ENCODE data around the gene KLRB1.

GRCh38 chr12:9590441-9590840 is 17.3 kb downstream of the KLRB1 start:
- no peak for TF ChIP-seq CTCF (IDR thresholded peaks at IDR 0.05)
- TF ChIP-seq POLR2AphosphoS5 (IDR thresholded peaks at IDR 0.05; ENCODE audit: low read depth, low read length), result no peak
- no peak for TF ChIP-seq REST (IDR thresholded peaks at IDR 0.05; ENCODE audit: insufficient read depth in 1 of 2, low read depth in 2 of 2, low read length in 1 of 2)

All from Panc1 (cell line).